HG03135 (cell line): Measurements from ENCODE around the gene ARHGAP6.
A peak's percentile ranks its signal among the peaks of the same experiment; 100 is the strongest.
"Not testable (repeated sequence)": the region's sequence is repeated elsewhere in the genome, so short reads cannot be mapped to it uniquely, and the experiment has no call there.

ENCODE experiments used
- ATAC-seq: cut with Tn5 transposase; IDR thresholded peaks from one replicate; pipeline ENCODE4 v1.9.1; 2021; ENCODE audit warnings: mild to moderate bottlenecking, moderate library complexity; ENCODE audit not compliant: unreplicated experiment

ARHGAP6 gene

GRCh38 chrX:11365426-11365825 lies 300.3 kb downstream of the ARHGAP6 start:
- ATAC-seq: no peak

- ATAC-seq: no peak
Measured at GRCh38 chrX:11364835-11365234, 300.9 kb downstream of the ARHGAP6 start.

- not testable (repeated sequence) for ATAC-seq
Measured at GRCh38 chrX:11363825-11364224, 301.9 kb downstream of the ARHGAP6 start.

GRCh38 chrX:11363069-11363594 lies 302.6 kb downstream of the ARHGAP6 start:
- ATAC-seq: peak; percentile 95

- ATAC-seq: not testable (repeated sequence)
Measured at GRCh38 chrX:11361666-11362065, 304.1 kb downstream of the ARHGAP6 start.

- not testable (repeated sequence) for ATAC-seq
Measured at GRCh38 chrX:11355944-11356343, 309.8 kb downstream of the ARHGAP6 start.

GRCh38 chrX:11355259-11355909 lies 310.3 kb downstream of the ARHGAP6 start:
- no peak for ATAC-seq

- no peak for ATAC-seq
Measured at GRCh38 chrX:11352296-11352741, 313.4 kb downstream of the ARHGAP6 start.

- peak; percentile 38 for ATAC-seq
Measured at GRCh38 chrX:11351375-11352295, 314.1 kb downstream of the ARHGAP6 start.

- no peak for ATAC-seq
Measured at GRCh38 chrX:11349661-11350337, 315.9 kb downstream of the ARHGAP6 start.

- no peak for ATAC-seq
Measured at GRCh38 chrX:11349020-11349419, 316.7 kb downstream of the ARHGAP6 start.

- ATAC-seq: no peak
Measured at GRCh38 chrX:11347300-11347699, 318.4 kb downstream of the ARHGAP6 start.

GRCh38 chrX:11346121-11346682 lies 319.5 kb downstream of the ARHGAP6 start:
- no peak for ATAC-seq

- no peak for ATAC-seq
Measured at GRCh38 chrX:11342673-11343072, 323.0 kb downstream of the ARHGAP6 start.

GRCh38 chrX:11341274-11342201 lies 324.2 kb downstream of the ARHGAP6 start:
- peak; percentile 68 for ATAC-seq

- ATAC-seq: no peak
Measured at GRCh38 chrX:11337292-11338009, 328.3 kb downstream of the ARHGAP6 start.

GRCh38 chrX:11336201-11336600 lies 329.5 kb downstream of the ARHGAP6 start:
- no peak for ATAC-seq

- no peak for ATAC-seq
Measured at GRCh38 chrX:11334165-11334564, 331.6 kb downstream of the ARHGAP6 start.

- no peak for ATAC-seq
Measured at GRCh38 chrX:11331788-11332187, 333.9 kb downstream of the ARHGAP6 start.
